ENCODE results near the gene MYO5A. TPM values are rescaled to one million over a fixed set of nuclear protein-coding genes. Genes with fewer than 3 reads are reported as not detected.

The MYO5A gene
- total and polyA plus RNA-seq, 10 of the 15 experiments (the other 5 are each of a cell fraction or from before 2014, with no cell fraction given): 4.2 to 42.9 (median 31.1) TPM

DNA sequence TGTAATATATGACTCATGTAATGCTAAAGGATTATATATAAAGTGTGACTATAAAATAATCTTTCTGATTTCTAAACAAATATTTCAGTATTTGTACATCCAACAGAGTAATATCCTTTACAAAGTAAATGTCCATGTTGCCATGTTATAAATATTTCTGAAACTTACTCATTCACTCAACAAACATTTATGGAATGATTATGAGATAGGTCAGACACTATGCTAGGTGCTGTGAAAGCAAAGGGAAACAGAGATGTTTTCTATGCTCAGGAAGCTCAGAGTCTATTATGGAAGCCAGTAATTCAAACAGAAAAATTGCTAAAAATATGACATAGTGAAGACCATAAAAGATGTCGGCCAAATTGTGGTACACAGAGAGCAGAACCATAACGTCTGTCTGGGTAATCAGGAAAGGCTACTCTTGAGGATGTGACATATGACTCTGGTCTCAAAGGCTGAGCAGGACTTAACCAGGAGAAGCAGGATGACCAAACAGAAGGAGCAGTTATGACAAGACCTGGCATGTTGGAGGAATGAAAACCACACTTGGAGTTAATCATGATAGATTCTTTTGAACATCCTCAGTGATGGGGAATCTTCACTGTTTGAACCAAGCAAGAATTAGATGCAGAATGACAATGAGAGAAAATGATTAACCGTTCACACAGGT is 194.1 kb downstream of the MYO5A start:
- no peak overlapping the region for H2AFZ ChIP-seq (ENCODE audit: control insufficient read depth, low read depth, low read length)
- DNase-seq (ENCODE audit: low read depth, low spot score) (no peak), FAIRE-seq (no peak), ATAC-seq (no peak)
- in situ Hi-C loops (cut with MboI) (no loop called here), intact Hi-C loops (cut with micrococcal nuclease; ENCODE audit: unreplicated experiment) (loop anchor here (5.0 kb wide), 3 partner anchors 73 to 273 kb away; partner anchors contain the start of gene MYO5A)
- BruUV-seq (replicated peaks): no TSS peak
- no peak overlapping the region for H3K9ac ChIP-seq (ENCODE audit: control insufficient read depth, insufficient read depth, low read length)
- H3K4me3 ChIP-seq: no peak overlapping the region
- H3K27ac ChIP-seq (ENCODE audit: control insufficient read depth, insufficient read depth): no peak overlapping the region
- peaks cover 3 to 6% of the 10 kb centered on the region in 2 experiments; a peak in 3 of 4 replicates for H3K36me3 ChIP-seq (ENCODE audit: control insufficient read depth in 2 of 2, insufficient read depth in 2 of 2, low read length in 1 of 2)
- RAD21 ChIA-PET (ENCODE audit: unreplicated experiment): interaction anchor here (1.4 to 1.7 kb wide), 2 partner anchors 129 to 401 kb away, joined by 3 to 4 read pairs; no protein-coding TSS in a partner anchor
- peaks cover 15% of the 10 kb centered on the region for H3K4me1 ChIP-seq (ENCODE audit: control insufficient read depth, insufficient read depth, low read length)
- SMC1A ChIA-PET (ENCODE audit: uncharacterized antibody, unreplicated experiment): interaction anchor here (1.0 to 8.0 kb wide), 8 partner anchors 33 to 400 kb away, joined by 3 to 81 read pairs (median 4); no protein-coding TSS in a partner anchor
- no peaks in the 10 kb centered on the region for H4K20me1 ChIP-seq (ENCODE audit: control insufficient read depth, insufficient read depth)
- CTCF ChIA-PET: interaction anchor here (1.0 to 5.1 kb wide), 6 partner anchors 78 to 403 kb away, joined by 3 to 52 read pairs (median 5); partner anchors contain the start of gene MYO5A
- H3K27me3 ChIP-seq (replicated peaks in 1 of 2; ENCODE audit: control insufficient read depth in 2 of 2, insufficient read depth in 2 of 2, low read length in 1 of 2): no peaks in the 10 kb centered on the region
- H3K4me2 ChIP-seq (ENCODE audit: control insufficient read depth, insufficient read depth): no peak overlapping the region
- H3K9me3 ChIP-seq (replicated peaks; ENCODE audit: control insufficient read depth, insufficient read depth, low read length): no peaks in the 10 kb centered on the region
- POLR2A ChIA-PET: interaction anchor here (0.5 to 0.7 kb wide), 2 partner anchors 11 to 226 kb away, joined by 3 to 4 read pairs; no protein-coding TSS in a partner anchor
- H3K79me2 ChIP-seq (ENCODE audit: control insufficient read depth, insufficient read depth, low read length): no peaks in the 10 kb centered on the region
- 88% methylated on average over 3 of the region's 3 CpGs for WGBS (ENCODE audit: insufficient coverage, insufficient replicate concordance, low lambda C conversion rate, missing lambda C conversion rate)
- TF ChIP-seq MTA2 (IDR thresholded peaks at IDR 0.05; ENCODE audit: low read depth): no peak
- no peak for TF ChIP-seq EGR1 (IDR thresholded peaks at IDR 0.05; ENCODE audit: borderline replicate concordance in 1 of 2, low read depth in 2 of 2, low read length in 2 of 2)
- no peak for TF ChIP-seq SKIL (IDR thresholded peaks at IDR 0.05; ENCODE audit: low read depth, poor library complexity, severe bottlenecking)
- no peak for TF ChIP-seq SUPT20H (IDR thresholded peaks at IDR 0.05; ENCODE audit: borderline replicate concordance, control insufficient read depth, low read depth, low read length)
- TF ChIP-seq TBL1XR1 (IDR thresholded peaks at IDR 0.05; ENCODE audit: low read depth, low read length): no peak
- TF ChIP-seq CHD2 (IDR thresholded peaks at IDR 0.05; ENCODE audit: borderline replicate concordance, low read depth, low read length): no peak
- no peak for TF ChIP-seq NRF1 (conservative IDR thresholded peaks at IDR 0.05; ENCODE audit: low read depth, low read length)
- no peak for TF ChIP-seq NBN (IDR thresholded peaks at IDR 0.05)
- TF ChIP-seq, protein P1, sequence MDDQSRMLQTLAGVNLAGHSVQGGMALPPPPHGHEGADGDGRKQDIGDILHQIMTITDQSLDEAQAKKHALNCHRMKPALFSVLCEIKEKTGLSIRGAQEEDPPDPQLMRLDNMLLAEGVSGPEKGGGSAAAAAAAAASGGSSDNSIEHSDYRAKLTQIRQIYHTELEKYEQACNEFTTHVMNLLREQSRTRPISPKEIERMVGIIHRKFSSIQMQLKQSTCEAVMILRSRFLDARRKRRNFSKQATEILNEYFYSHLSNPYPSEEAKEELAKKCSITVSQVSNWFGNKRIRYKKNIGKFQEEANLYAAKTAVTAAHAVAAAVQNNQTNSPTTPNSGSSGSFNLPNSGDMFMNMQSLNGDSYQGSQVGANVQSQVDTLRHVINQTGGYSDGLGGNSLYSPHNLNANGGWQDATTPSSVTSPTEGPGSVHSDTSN (IDR thresholded peaks at IDR 0.05; ENCODE audit: insufficient replicate concordance, low read depth, low read length): no peak
- no peak for TF ChIP-seq SIX5 (IDR thresholded peaks at IDR 0.05; ENCODE audit: low read depth, low read length, severe bottlenecking)
- TF ChIP-seq, protein P2, sequence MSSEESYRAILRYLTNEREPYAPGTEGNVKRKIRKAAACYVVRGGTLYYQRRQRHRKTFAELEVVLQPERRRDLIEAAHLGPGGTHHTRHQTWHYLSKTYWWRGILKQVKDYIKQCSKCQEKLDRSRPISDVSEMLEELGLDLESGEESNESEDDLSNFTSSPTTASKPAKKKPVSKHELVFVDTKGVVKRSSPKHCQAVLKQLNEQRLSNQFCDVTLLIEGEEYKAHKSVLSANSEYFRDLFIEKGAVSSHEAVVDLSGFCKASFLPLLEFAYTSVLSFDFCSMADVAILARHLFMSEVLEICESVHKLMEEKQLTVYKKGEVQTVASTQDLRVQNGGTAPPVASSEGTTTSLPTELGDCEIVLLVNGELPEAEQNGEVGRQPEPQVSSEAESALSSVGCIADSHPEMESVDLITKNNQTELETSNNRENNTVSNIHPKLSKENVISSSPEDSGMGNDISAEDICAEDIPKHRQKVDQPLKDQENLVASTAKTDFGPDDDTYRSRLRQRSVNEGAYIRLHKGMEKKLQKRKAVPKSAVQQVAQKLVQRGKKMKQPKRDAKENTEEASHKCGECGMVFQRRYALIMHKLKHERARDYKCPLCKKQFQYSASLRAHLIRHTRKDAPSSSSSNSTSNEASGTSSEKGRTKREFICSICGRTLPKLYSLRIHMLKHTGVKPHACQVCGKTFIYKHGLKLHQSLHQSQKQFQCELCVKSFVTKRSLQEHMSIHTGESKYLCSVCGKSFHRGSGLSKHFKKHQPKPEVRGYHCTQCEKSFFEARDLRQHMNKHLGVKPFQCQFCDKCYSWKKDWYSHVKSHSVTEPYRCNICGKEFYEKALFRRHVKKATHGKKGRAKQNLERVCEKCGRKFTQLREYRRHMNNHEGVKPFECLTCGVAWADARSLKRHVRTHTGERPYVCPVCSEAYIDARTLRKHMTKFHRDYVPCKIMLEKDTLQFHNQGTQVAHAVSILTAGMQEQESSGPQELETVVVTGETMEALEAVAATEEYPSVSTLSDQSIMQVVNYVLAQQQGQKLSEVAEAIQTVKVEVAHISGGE (CRISPR knock-in tag; IDR thresholded peaks at IDR 0.05): no peak
- no peak for TF ChIP-seq ZBED1 (IDR thresholded peaks at IDR 0.05; ENCODE audit: borderline replicate concordance)
- TF ChIP-seq, protein P3, sequence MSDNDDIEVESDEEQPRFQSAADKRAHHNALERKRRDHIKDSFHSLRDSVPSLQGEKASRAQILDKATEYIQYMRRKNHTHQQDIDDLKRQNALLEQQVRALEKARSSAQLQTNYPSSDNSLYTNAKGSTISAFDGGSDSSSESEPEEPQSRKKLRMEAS (IDR thresholded peaks at IDR 0.05; ENCODE audit: low read depth, low read length): no peak
- no peak for TF ChIP-seq NFIC (IDR thresholded peaks at IDR 0.05; ENCODE audit: low read depth, low read length)
- TF ChIP-seq IRF4 (IDR thresholded peaks at IDR 0.05; ENCODE audit: low read depth, low read length): no peak
- TF ChIP-seq CBX3 (IDR thresholded peaks at IDR 0.05; ENCODE audit: borderline replicate concordance, low read depth): no peak
- TF ChIP-seq IKZF1 (conservative IDR thresholded peaks at IDR 0.05): no peak
